GM23338 (cell line): ENCODE measurements around the gene PRDM1. TPM values are rescaled to one million over a fixed set of nuclear protein-coding genes. Genes with fewer than 3 reads are reported as not detected.

Experiments used
- ATAC-seq: fragments of 200-7000 bp; cut with Tn5 transposase; 3 replicates; pipeline ENCODE4 v1.9.1; 2020
- DNase-seq: peaks from one replicate; pipeline ENCODE4 v3.0.0-alpha.2; 2015; ENCODE audit warnings: low spot score
- H2AFZ ChIP-seq: fragments of 200-600 bp; sonication (generic); 2 replicates; pipeline ENCODE4 v1.8.0; 2016; ENCODE audit warnings: antibody characterized with exemption, mild to moderate bottlenecking, moderate library complexity
- H3F3A ChIP-seq: fragments of 200-600 bp; sonication (generic); replicated peaks from 2 replicates; pipeline ENCODE4 v1.8.0; 2017; ENCODE audit warnings: antibody characterized with exemption, mixed run types, low read depth
- H3K27ac ChIP-seq: fragments of 200-600 bp; sonication (generic); 2 replicates; pipeline ENCODE4 v1.6.1; 2016; ENCODE audit warnings: low read depth
- H3K27me3 ChIP-seq: fragments of 200-600 bp; sonication (generic); 2 replicates; pipeline ENCODE4 v1.8.0; 2016; ENCODE audit warnings: mild to moderate bottlenecking, mixed run types, moderate library complexity; ENCODE audit not compliant: insufficient read depth
- H3K36me3 ChIP-seq: fragments of 200-600 bp; sonication (generic); 2 replicates; pipeline ENCODE4 v1.8.0; 2016; ENCODE audit warnings: mild to moderate bottlenecking; ENCODE audit not compliant: insufficient read depth
- H3K4me1 ChIP-seq: fragments of 200-600 bp; sonication (generic); 2 replicates; pipeline ENCODE4 v1.8.0; 2016; ENCODE audit warnings: mild to moderate bottlenecking, moderate library complexity; ENCODE audit not compliant: insufficient read depth
- H3K4me2 ChIP-seq: fragments of 200-600 bp; sonication (generic); 2 replicates; pipeline ENCODE4 v1.7.1; 2017; ENCODE audit warnings: mixed run types
- H3K4me3 ChIP-seq: fragments of 200-600 bp; sonication (generic); 2 replicates; pipeline ENCODE4 v1.6.1; 2016; ENCODE audit warnings: mixed run types
- H3K79me2 ChIP-seq: fragments of 200-600 bp; sonication (generic); replicated peaks from 2 replicates; pipeline ENCODE4 v1.8.0; 2017; ENCODE audit warnings: mild to moderate bottlenecking; ENCODE audit not compliant: insufficient read depth
- H3K9me2 ChIP-seq: fragments of 200-600 bp; sonication (generic); 2 replicates; pipeline ENCODE4 v1.8.0; 2017; ENCODE audit not compliant: insufficient read depth
- H4K20me1 ChIP-seq: fragments of 200-600 bp; sonication (generic); replicated peaks from 2 replicates; pipeline ENCODE4 v1.8.0; 2017; ENCODE audit warnings: mild to moderate bottlenecking; ENCODE audit not compliant: insufficient read depth
- H3K27ac Mint-ChIP-seq: 2 replicates; pipeline ENCODE4 v1.8.0; 2020; ENCODE audit warnings: inconsistent platforms, mild to moderate bottlenecking, moderate library complexity, mixed read lengths
- H3K27me3 Mint-ChIP-seq: 3 replicates; pipeline ENCODE4 v1.8.0; 2022; ENCODE audit warnings: low read depth, mild to moderate bottlenecking, moderate library complexity, mixed read lengths, inconsistent platforms; ENCODE audit not compliant: insufficient read depth, poor library complexity
- H3K36me3 Mint-ChIP-seq: 3 replicates; pipeline ENCODE4 v1.8.0; 2021; ENCODE audit warnings: low read depth, mild to moderate bottlenecking, inconsistent platforms, moderate library complexity, mixed read lengths
- H3K4me1 Mint-ChIP-seq: 3 replicates; pipeline ENCODE4 v1.8.0; 2020; ENCODE audit warnings: mild to moderate bottlenecking, inconsistent platforms, mixed read lengths
- H3K4me3 Mint-ChIP-seq: 3 replicates; pipeline ENCODE4 v1.8.0; 2021; ENCODE audit warnings: moderate library complexity, mild to moderate bottlenecking, inconsistent platforms, mixed read lengths
- H3K9me3 Mint-ChIP-seq: 3 replicates; pipeline ENCODE4 v1.8.0; 2020; ENCODE audit warnings: moderate library complexity, mild to moderate bottlenecking, inconsistent platforms, mixed read lengths
- CREB1 ChIP-seq: fragments of 250-450 bp; sonication (Bioruptor Pico); IDR thresholded peaks from 2 replicates; pipeline ENCODE4 v1.5.0; 2020; ENCODE audit warnings: low read depth, mild to moderate bottlenecking, moderate library complexity
- EZH2 ChIP-seq: fragments of 200-600 bp; sonication (generic); IDR thresholded peaks from one replicate; pipeline ENCODE4 v1.8.0; 2017; ENCODE audit warnings: antibody characterized with exemption, mild to moderate bottlenecking, low read depth; ENCODE audit not compliant: unreplicated experiment
- JUNB ChIP-seq: IDR thresholded peaks from one replicate; pipeline ENCODE4 v1.6.1; 2016; ENCODE audit warnings: antibody characterized with exemption; ENCODE audit not compliant: unreplicated experiment
- NANOG ChIP-seq: IDR thresholded peaks from 2 replicates; pipeline ENCODE4 v1.6.1; 2016; ENCODE audit warnings: antibody characterized with exemption, borderline replicate concordance
- POLR2AphosphoS5 ChIP-seq: IDR thresholded peaks from 2 replicates; pipeline ENCODE4 v1.6.1; 2016; ENCODE audit warnings: antibody characterized with exemption, low read depth
- ZNF114 ChIP-seq: fragments of 250-450 bp; sonication (Bioruptor Pico); IDR thresholded peaks from 2 replicates; pipeline ENCODE4 v1.5.0; 2020; ENCODE audit warnings: mild to moderate bottlenecking, moderate library complexity
- ZNF331 ChIP-seq: fragments of 250-450 bp; sonication (Bioruptor Pico); IDR thresholded peaks from 2 replicates; pipeline ENCODE4 v1.5.0; 2020; ENCODE audit warnings: low read depth, mild to moderate bottlenecking, moderate library complexity
- polyA plus RNA-seq: library from polyadenylated mRNA; unstranded; fragments of >200 nt; fragmentation: Nextera tagmentation; extraction: Ambion mirVana; gene quantifications from 2 replicates; pipeline ENCODE4 v1.2.1, GENCODE V29; 2016
- total RNA-seq: library from RNA; depleted of rRNA; stranded (reverse); fragments of >200 nt; shearing (Covaris generic); gene quantifications from 2 replicates; pipeline ENCODE4 v1.2.3, GENCODE V29; 2014
- TF ChIP-seq, protein P1 (sequence below), 2 experiments: fragments of 200-600 bp in 1 of 2; sonication (generic) in 1 of 2; conservative IDR thresholded peaks; 2 replicates each; pipeline versions ENCODE4 v1.5.1 to v1.6.1; 2016 to 2017; ENCODE audit warnings: antibody characterized with exemption in 2 of 2, low read depth in 2 of 2, mild to moderate bottlenecking in 2 of 2, moderate library complexity in 1 of 2
- TF ChIP-seq, protein P2 (sequence below): IDR thresholded peaks from one replicate; pipeline ENCODE4 v1.6.1; 2018; ENCODE audit warnings: antibody characterized with exemption; ENCODE audit not compliant: unreplicated experiment

Gene PRDM1
- total and polyA plus RNA-seq, 2 experiments from 2014 or later: 0.65 to 0.73 TPM

DNA sequence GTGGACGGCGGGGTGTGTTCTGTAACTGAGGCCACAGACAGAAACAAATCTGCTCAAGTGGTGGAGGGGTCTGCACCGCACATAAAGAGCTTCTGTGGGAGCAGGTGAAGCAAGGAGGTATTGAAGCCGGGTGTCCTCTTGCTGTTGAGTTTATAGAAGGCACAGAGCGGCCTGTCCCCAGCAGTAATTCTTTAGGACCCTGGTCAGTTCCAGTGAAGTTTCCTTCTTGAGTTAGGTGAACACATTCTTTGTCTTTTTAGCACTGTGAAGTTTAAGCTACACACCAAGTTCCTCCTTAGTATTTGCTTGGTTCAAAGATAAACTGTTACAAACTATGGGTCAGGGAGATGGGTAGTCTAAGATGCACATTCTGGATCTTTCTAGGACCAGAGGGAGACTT is 6.1 kb downstream of the PRDM1 start:
- Histone ChIP-seq H3K4me3 (no peak overlapping the region), H3K4me1 (peaks cover 27% of the 10 kb centered on the region), H2AFZ (no peak overlapping the region), H3F3A (no peaks in the 10 kb centered on the region), H4K20me1 (no peaks in the 10 kb centered on the region), H3K27ac (no peak overlapping the region), H3K9me2 (no peaks in the 10 kb centered on the region), H3K4me2 (no peak overlapping the region), H3K27me3 (peaks cover 20% of the 10 kb centered on the region), H3K79me2 (no peaks in the 10 kb centered on the region), H3K36me3 (no peaks in the 10 kb centered on the region)
- no peak overlapping the region for H3K4me3 Mint-ChIP-seq
- DNase-seq: no peak
- H3K9me3 Mint-ChIP-seq: no peaks in the 10 kb centered on the region
- H3K27me3 Mint-ChIP-seq: peaks cover 12% of the 10 kb centered on the region
- ATAC-seq: no peak
- peaks cover 25% of the 10 kb centered on the region for H3K4me1 Mint-ChIP-seq
- TF ChIP-seq, protein P1, sequence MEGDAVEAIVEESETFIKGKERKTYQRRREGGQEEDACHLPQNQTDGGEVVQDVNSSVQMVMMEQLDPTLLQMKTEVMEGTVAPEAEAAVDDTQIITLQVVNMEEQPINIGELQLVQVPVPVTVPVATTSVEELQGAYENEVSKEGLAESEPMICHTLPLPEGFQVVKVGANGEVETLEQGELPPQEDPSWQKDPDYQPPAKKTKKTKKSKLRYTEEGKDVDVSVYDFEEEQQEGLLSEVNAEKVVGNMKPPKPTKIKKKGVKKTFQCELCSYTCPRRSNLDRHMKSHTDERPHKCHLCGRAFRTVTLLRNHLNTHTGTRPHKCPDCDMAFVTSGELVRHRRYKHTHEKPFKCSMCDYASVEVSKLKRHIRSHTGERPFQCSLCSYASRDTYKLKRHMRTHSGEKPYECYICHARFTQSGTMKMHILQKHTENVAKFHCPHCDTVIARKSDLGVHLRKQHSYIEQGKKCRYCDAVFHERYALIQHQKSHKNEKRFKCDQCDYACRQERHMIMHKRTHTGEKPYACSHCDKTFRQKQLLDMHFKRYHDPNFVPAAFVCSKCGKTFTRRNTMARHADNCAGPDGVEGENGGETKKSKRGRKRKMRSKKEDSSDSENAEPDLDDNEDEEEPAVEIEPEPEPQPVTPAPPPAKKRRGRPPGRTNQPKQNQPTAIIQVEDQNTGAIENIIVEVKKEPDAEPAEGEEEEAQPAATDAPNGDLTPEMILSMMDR (conservative IDR thresholded peaks at IDR 0.05; ENCODE audit: low read depth in 2 of 2): no peak
- TF ChIP-seq ZNF114 (CRISPR knock-in tag) (no peak), CREB1 (CRISPR knock-in tag) (no peak), JUNB (no peak), EZH2 (no peak)
- TF ChIP-seq, protein P2, sequence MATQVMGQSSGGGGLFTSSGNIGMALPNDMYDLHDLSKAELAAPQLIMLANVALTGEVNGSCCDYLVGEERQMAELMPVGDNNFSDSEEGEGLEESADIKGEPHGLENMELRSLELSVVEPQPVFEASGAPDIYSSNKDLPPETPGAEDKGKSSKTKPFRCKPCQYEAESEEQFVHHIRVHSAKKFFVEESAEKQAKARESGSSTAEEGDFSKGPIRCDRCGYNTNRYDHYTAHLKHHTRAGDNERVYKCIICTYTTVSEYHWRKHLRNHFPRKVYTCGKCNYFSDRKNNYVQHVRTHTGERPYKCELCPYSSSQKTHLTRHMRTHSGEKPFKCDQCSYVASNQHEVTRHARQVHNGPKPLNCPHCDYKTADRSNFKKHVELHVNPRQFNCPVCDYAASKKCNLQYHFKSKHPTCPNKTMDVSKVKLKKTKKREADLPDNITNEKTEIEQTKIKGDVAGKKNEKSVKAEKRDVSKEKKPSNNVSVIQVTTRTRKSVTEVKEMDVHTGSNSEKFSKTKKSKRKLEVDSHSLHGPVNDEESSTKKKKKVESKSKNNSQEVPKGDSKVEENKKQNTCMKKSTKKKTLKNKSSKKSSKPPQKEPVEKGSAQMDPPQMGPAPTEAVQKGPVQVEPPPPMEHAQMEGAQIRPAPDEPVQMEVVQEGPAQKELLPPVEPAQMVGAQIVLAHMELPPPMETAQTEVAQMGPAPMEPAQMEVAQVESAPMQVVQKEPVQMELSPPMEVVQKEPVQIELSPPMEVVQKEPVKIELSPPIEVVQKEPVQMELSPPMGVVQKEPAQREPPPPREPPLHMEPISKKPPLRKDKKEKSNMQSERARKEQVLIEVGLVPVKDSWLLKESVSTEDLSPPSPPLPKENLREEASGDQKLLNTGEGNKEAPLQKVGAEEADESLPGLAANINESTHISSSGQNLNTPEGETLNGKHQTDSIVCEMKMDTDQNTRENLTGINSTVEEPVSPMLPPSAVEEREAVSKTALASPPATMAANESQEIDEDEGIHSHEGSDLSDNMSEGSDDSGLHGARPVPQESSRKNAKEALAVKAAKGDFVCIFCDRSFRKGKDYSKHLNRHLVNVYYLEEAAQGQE: no peak
- H3K36me3 Mint-ChIP-seq: no peaks in the 10 kb centered on the region
- H3K27ac Mint-ChIP-seq: no peak overlapping the region

DNA sequence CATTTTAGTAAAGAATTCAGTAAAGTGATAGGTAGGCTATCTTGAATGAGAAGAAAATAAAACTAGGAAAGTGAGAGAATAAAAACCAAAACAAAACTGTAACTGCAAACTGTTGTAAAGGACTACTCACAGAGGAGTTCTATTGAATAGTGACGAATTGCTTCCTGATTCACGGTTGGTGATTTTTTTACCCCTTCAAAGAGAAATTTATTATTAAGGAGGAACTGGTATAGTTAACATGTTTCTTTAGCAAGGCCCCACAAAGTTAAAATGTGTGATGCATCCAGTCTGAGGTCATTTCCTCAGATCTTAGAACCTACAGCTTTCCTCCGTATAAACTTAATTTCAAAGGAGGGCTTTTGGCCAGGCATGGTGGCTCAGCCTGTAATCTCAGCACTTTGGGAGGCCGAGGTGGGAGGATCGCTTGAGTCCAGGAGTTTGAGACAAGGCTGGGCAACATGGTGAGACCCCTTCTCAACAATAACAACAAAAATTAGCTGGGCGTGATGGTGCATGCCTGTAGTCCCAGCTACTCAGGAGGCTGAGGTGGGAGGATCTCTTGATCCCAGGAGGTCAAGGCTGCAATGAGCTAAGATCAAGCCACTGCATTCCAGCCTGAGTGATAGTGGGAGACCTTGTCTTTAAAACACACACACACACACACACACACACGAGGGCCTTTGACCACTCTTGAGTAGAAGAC is 8.3 kb downstream of the PRDM1 start:
- no peak for TF ChIP-seq NANOG
- TF ChIP-seq ZNF331 (CRISPR knock-in tag): no peak
- TF ChIP-seq EZH2: no peak
- no peak for TF ChIP-seq ZNF114 (CRISPR knock-in tag)
- no peak for TF ChIP-seq POLR2AphosphoS5
- H3K4me1 Mint-ChIP-seq: peaks cover 36% of the 10 kb centered on the region
- Histone ChIP-seq H3K4me2 (no peak overlapping the region), H2AFZ (no peak overlapping the region), H3K27me3 (peaks cover 25% of the 10 kb centered on the region), H3K36me3 (no peaks in the 10 kb centered on the region), H3K27ac (no peak overlapping the region), H3K4me3 (no peak overlapping the region), H3F3A (no peaks in the 10 kb centered on the region), H3K79me2 (no peaks in the 10 kb centered on the region), H3K4me1 (peaks cover 37% of the 10 kb centered on the region), H4K20me1 (no peaks in the 10 kb centered on the region), H3K9me2 (no peaks in the 10 kb centered on the region)
- ATAC-seq: no peak
- DNase-seq: no peak
- H3K27ac Mint-ChIP-seq: no peak overlapping the region
- no peaks in the 10 kb centered on the region for H3K9me3 Mint-ChIP-seq
- H3K27me3 Mint-ChIP-seq: peaks cover 25% of the 10 kb centered on the region
- H3K36me3 Mint-ChIP-seq: no peaks in the 10 kb centered on the region
- H3K4me3 Mint-ChIP-seq: no peak overlapping the region
